ENCODE results near the gene SRC.

The SRC gene

GRCh38 chr20:37426106-37426505, 80.2 kb downstream of the SRC start:
- DNase-seq (ENCODE audit: low read depth in 2 of 2) = no peak

GRCh38 chr20:37426978-37427377, 81.0 kb downstream of the SRC start:
- no peak for DNase-seq (ENCODE audit: low read depth in 2 of 2)

GRCh38 chr20:37430044-37430443, 84.1 kb downstream of the SRC start:
- no peak for DNase-seq (ENCODE audit: low read depth in 2 of 2)

GRCh38 chr20:37430778-37431460, 85.0 kb downstream of the SRC start:
- no peak for DNase-seq (ENCODE audit: low read depth in 2 of 2)

DNA sequence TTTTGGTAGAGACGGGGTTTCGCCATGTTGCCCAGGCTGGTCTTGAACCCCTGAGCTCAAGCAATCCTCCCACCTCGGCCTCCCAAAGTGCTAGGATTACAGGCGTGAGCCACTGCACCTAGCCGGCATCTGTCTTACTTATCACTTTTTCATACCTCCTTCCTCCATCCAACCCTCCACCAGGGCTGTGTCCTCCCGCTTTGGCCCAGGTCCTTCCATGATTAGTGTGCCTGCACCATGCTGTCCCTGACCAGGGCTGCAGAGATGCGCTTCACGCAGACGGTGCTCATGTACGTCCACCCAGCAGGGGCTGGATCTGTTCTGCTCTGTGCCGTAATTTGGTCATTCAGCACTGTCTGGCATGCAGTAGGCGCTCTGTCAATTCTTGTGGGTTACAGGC, 85.8 kb downstream of the SRC start:
- DNase-seq (ENCODE audit: low read depth in 2 of 2) = no peak

- DNase-seq (ENCODE audit: low read depth in 2 of 2) = no peak
These were observed 86.7 kb downstream of the SRC start for GRCh38 chr20:37432606-37433005.

DNA sequence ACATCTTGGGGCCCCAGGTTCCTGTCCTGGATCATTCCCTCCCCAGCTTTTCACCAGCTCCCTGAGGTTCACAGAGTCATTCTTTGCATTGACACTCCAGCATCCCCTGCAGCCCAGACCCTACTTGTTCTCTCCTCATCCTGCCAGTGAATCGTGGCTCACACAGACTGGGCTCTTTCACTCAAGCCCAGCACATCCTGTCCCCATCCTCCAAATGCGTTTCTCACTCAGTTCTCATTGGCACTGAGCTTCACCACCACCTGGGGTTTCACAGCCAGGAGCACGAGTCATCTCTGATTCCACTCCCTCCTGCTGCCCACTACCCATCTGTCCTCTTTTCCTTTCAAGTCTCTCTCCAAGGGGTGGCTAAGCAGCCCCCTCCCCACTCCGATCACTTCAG, 89.7 kb downstream of the SRC start:
- no peak for DNase-seq (ENCODE audit: low read depth in 2 of 2)

- DNase-seq (ENCODE audit: low read depth in 2 of 2) = no peak
These were observed 90.7 kb downstream of the SRC start for GRCh38 chr20:37436527-37437186.

DNA sequence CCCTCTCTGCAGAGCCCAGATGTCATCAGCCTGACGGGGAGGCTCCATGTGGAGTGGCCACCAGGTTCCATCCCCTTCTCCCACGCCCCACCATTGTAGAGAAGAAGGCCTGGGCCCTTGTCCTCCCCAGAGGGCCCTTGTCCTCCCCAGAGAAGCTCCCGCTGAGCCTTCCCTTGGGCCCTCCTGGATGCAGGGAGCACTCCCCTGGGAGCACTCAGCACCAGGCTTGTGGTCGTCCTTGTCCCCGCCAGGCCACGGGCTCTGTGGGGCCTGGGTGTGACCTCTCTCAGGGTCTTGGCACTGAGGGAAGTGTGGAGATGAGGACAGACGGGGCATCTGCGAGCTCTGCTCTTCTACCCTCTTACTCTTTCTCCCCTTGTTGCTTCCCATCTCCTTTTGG, 91.7 kb downstream of the SRC start:
- DNase-seq (ENCODE audit: low read depth in 2 of 2) = no peak

- DNase-seq (ENCODE audit: low read depth in 2 of 2) = no peak
These were observed 92.7 kb downstream of the SRC start for GRCh38 chr20:37438464-37439222.

- DNase-seq (ENCODE audit: low read depth in 2 of 2) = no peak
These were observed 93.4 kb downstream of the SRC start for GRCh38 chr20:37439223-37439933.

DNA sequence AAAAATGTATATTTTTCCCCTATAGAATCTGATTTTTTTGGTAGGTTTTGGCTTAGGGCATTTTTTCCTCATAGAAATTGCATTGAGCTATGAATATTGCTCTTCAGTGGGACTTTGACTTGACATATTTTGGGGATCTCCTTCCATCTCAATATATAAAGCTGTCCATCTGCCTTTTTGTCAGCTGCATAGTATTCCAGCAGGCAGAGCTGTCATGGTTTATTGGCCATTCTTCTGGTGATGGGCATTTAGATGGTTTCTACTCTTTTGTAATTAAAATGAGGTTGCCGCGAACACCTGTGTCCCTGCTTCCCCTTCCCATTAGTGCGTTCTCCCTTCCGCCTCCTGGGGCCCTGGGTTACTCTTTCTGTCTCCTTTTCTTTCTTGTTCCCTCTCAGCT, 95.1 kb downstream of the SRC start:
- no peak for DNase-seq (ENCODE audit: low read depth in 2 of 2)

DNA sequence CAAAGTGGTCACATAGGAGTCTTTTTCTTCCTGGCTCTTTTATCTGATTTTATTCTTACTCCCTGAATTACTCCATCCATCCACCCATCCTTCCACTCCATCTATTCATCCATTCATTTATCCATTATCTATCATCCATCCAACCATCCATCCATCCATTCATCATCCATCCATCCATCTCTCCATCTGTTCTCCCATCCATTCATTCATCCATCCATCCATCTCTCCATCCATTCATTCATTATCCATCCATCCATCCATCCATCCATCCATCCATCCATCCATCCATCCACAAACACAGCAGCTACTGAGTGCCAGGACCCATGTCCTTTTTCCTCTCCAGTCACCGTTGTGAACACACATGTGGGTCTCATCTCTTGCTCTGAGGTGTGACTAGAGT, 96.6 kb downstream of the SRC start:
- no peak for DNase-seq (ENCODE audit: low read depth in 2 of 2)

DNA sequence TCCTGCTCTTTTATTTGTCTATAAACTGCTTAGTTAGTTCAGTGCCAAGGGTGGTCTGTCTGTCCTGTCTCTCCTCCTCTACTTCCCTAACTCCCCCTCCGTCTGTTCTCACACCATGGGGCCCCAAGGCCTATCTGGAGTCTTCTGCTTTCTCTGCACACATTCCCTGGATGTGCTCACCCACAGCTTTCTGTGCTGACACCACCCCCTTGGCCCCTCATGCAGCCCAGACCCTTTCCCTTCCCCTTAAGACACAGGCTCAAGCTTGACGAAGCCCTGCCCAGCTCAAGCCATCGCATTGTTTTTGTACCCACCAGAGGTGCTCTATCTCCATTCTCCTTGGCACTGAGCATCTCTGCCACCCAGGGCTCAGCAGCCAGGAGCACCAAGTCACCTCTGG, 97.0 kb downstream of the SRC start:
- DNase-seq (ENCODE audit: low read depth in 2 of 2) = no peak

GRCh38 chr20:37443596-37443995, 97.7 kb downstream of the SRC start:
- DNase-seq (ENCODE audit: low read depth in 2 of 2) = no peak

DNA sequence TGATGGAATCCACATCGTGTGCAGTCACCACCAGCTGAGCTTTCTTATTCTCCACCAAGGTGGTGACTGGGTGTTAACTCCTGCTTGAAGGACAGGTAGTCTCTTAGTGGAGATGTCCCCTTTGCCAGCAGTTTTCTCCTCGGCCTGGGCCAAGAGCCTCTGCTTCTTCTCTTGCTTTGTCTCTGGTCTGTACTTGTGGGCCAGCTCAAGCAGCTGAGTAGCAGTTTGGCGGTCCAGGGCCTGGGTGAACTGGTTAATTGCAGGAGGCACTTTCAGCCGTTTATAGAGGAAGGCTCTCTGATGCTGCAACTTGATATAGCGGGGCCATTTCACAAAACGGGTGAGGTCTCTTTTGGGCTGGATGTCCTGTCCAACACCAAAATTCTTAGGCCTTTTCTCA, 99.1 kb downstream of the SRC start:
- no peak for DNase-seq (ENCODE audit: low read depth in 2 of 2)

GRCh38 chr20:37446286-37447032, 100.5 kb downstream of the SRC start:
- DNase-seq (ENCODE audit: low read depth in 2 of 2) = no peak

DNA sequence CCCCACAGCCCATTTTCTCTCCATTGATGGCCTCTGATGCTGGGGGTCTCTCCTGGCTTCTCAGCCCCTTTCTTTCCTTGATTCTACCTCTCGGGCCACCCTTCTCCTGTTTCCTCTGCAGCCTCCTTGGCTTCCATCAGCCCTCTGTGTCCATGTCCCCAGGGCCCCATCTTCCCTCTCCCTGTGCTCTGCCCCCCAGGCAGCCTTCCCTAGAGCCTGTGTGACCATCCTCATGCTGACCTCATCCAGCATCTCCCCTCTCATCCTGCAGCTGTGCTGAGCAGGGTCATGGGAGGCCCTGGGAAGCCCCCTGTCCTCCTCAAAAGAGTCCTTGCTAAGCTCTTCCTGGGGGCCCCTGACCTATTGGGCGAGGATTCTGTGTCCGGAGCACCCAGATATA, 101.7 kb downstream of the SRC start:
- no peak for DNase-seq (ENCODE audit: low read depth in 2 of 2)

- DNase-seq (ENCODE audit: low read depth in 2 of 2) = no peak
These were observed 103.3 kb downstream of the SRC start for GRCh38 chr20:37449276-37449675.

DNA sequence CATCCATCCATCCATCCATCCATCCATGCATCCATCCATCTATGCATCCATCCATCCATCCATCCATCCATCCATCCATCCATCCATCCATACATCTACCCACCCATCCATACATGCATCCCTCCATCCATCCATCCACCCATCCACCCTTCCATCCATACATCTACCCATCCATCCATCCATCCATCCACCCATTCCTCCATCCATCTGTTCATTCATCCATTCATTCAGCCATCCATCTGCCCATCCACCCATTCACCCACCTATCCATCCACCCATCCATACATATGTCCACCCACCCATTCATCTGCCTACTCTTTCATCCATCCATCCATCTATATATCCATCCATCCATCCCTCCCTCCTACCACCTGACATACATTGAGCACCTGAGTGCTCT, 104.4 kb downstream of the SRC start:
- DNase-seq (ENCODE audit: low read depth in 2 of 2) = no peak

GRCh38 chr20:37451616-37452015, 105.7 kb downstream of the SRC start:
- DNase-seq (ENCODE audit: low read depth in 2 of 2) = no peak

DNA sequence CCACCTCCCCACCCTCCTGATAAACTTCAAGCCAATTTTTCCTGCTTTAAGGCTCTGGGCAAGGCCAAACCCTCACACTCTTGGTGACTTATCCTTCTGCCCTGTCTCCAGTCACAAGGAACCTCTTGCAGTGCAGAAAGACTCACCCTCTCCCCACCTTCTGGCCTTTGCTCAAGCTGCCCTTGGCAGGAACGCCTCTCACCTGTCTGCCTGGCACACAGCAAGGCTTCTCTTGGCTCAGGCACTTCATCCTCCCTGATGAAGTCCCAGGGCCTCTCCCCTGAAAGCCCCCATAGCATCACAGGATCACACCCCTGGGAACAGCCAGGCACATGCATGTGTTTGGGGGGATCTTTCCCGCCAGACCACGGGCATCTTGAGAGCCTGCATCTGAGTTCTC, 106.3 kb downstream of the SRC start:
- DNase-seq (ENCODE audit: low read depth in 2 of 2) = no peak

All from fibroblast of skin of left biceps (primary cell).